Colonic mucosa (tissue), 4 donors: ENCODE data around the gene FHIP1B. TPM values are rescaled to one million over a fixed set of nuclear protein-coding genes. Genes with fewer than 3 reads are reported as not detected.
"Not testable (repeated sequence)": the region's sequence is repeated elsewhere in the genome, so short reads cannot be mapped to it uniquely, and the experiment has no call there.

Experiments used
- DNase-seq: peaks from one replicate; pipeline ENCODE4 v3.0.0-alpha.2; 2020
- H3K27ac ChIP-seq: fragments of 200-600 bp; one replicate; pipeline ENCODE4 v1.8.0; 2021
- H3K27me3 ChIP-seq: fragments of 200-600 bp; one replicate; pipeline ENCODE4 v1.8.0; 2021
- H3K36me3 ChIP-seq: fragments of 200-600 bp; one replicate; pipeline ENCODE4 v1.8.0; 2021
- H3K4me1 ChIP-seq: fragments of 200-600 bp; one replicate; pipeline ENCODE4 v1.8.0; 2021; ENCODE audit warnings: mild to moderate bottlenecking
- H3K4me3 ChIP-seq: fragments of 200-600 bp; one replicate; pipeline ENCODE4 v1.8.0; 2021
- H3K9ac ChIP-seq, 2 donors: one replicate each; pipeline ENCODE4 v1.7.0; 2013; ENCODE audit warnings: control low read depth in 2 of 2, low read depth in 2 of 2, low read length in 2 of 2
- H3K9me3 ChIP-seq: fragments of 200-600 bp; one replicate; pipeline ENCODE4 v1.8.0; 2021
- intact Hi-C: fragments of 100-400 bp; cut with DNase I; formaldehyde crosslinking; loops from one replicate; pipeline ENCODE4 v1.14.1; 2022
- total RNA-seq, 2 donors: library from RNA; stranded (reverse); fragmentation: NEBNext Ultra II Directional in 1 of 2; extraction: Animal tissue kit (Norgen Biotek cat#: 25700) in 1 of 2; gene quantifications; one replicate each; pipeline ENCODE4 v1.2.1, GENCODE V29; 2021
- TF ChIP-seq, protein P1 (sequence below): fragments of 200-600 bp; IDR thresholded peaks from one replicate; pipeline ENCODE4 v1.8.0; 2022; ENCODE audit warnings: antibody characterized with exemption, mild to moderate bottlenecking
- donor health status: healthy.
- donor health status: DM: no; HTN: no; CAD: no.
- donor health status: DM: no; HTN: no; CAD: no.

The FHIP1B gene
- total RNA-seq = 100 to 1,000 TPM in 1 of 2 donors, 10 to 100 TPM in 1; 84.6 to 107 TPM

DNA sequence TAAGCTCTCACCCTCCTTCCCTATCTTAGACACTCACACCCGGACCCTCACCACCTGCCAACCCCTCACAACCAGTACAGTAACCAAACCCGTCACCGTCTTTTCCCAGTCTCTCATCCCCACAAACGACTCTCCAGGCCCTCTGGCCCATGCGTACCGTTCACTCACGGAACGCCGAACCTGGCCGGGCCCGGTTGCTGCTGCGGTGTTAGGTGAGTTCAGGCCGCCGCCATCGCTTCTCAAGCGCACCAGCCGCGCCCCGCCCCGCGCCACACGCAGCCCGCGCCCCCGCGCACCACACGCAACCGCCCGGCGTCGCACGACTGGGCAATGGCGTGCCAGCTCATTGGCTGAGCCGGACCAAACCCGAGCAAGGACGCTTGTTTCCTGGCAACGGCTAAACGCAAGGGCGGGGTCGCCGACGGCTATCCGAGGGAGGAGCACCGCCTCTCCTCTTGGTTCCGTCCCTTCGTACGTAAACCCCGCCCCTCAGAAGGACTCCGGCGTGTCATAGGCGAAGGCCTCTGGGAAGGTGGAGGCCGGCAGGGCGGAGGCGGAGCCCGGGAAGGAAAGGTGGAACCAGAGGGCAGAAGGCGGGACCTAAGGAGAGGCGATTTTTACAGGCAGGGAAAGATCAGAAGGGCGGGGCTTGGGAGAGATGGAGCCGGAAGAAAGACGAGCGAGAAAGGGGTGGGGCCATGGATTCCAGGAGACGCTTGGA lies at the start of gene FHIP1B:
Gene FHIP1B (minus strand): TSS at position 250 of the 721 bp plus-strand sequence. CDS start 10,120 bp downstream, outside the sequence.
- Histone ChIP-seq H3K27me3 (no peaks in the 10 kb centered on the region), H3K27ac (peak within 1 kb of the TSS; percentile 93), H3K4me1 (peaks cover 4% of the 10 kb centered on the region), H3K36me3 (no peaks in the 10 kb centered on the region), H3K9me3 (no peaks in the 10 kb centered on the region), H3K9ac (peak within 1 kb of the TSS; percentile 93 to 96), H3K4me3 (peak within 1 kb of the TSS; percentile 64)
- TF ChIP-seq, protein P1, sequence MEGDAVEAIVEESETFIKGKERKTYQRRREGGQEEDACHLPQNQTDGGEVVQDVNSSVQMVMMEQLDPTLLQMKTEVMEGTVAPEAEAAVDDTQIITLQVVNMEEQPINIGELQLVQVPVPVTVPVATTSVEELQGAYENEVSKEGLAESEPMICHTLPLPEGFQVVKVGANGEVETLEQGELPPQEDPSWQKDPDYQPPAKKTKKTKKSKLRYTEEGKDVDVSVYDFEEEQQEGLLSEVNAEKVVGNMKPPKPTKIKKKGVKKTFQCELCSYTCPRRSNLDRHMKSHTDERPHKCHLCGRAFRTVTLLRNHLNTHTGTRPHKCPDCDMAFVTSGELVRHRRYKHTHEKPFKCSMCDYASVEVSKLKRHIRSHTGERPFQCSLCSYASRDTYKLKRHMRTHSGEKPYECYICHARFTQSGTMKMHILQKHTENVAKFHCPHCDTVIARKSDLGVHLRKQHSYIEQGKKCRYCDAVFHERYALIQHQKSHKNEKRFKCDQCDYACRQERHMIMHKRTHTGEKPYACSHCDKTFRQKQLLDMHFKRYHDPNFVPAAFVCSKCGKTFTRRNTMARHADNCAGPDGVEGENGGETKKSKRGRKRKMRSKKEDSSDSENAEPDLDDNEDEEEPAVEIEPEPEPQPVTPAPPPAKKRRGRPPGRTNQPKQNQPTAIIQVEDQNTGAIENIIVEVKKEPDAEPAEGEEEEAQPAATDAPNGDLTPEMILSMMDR = no peak
- peak; percentile 100 for DNase-seq
- intact Hi-C loops = loop anchor here (10.0 kb wide), 1 partner anchor 240 kb away; the partner anchor contains the start of gene TRIM3

- H3K9me3 ChIP-seq = no peaks in the 10 kb centered on the region
- H3K27ac ChIP-seq = no peak overlapping the region
- H3K9ac ChIP-seq = no peak overlapping the region
- H3K4me1 ChIP-seq = no peaks in the 10 kb centered on the region
- no peak for DNase-seq
- H3K4me3 ChIP-seq = no peak overlapping the region
- H3K27me3 ChIP-seq = no peaks in the 10 kb centered on the region
- TF ChIP-seq, protein P1 = no peak
- no peaks in the 10 kb centered on the region for H3K36me3 ChIP-seq
- intact Hi-C loops = no loop called here
These were observed 49.1 kb upstream of the FHIP1B start for GRCh38 chr11:6283453-6284023.

DNA sequence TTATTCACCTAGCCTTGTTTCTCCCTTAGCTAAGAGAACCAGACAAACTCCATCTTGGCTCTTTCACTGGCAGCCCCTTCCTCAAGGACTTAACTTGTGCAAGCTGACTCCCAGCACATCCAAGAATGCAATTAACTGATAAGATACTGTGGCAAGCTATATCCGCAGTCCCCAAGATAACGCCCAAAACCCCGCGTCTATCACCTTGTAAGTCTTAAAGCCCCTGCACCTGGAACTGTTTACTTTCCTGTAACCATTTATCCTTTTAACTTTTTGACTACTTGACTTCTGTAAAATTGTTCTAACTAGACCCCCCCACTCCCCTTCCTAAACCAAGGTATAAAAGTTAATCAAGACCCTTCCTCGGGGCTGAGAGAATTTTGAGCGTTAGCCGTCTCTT lies 46.4 kb upstream of the FHIP1B start:
- H3K4me3 ChIP-seq, H3K9me3 ChIP-seq, H3K27ac ChIP-seq, intact Hi-C loops, DNase-seq, H3K27me3 ChIP-seq, H3K4me1 ChIP-seq, H3K36me3 ChIP-seq, H3K9ac ChIP-seq: not testable (repeated sequence)

- no peak overlapping the region for H3K27ac ChIP-seq
- no peaks in the 10 kb centered on the region for H3K9me3 ChIP-seq
- TF ChIP-seq, protein P1 = no peak
- no peaks in the 10 kb centered on the region for H3K4me1 ChIP-seq
- intact Hi-C loops = no loop called here
- no peak overlapping the region for H3K4me3 ChIP-seq
- no peak overlapping the region for H3K9ac ChIP-seq
- H3K36me3 ChIP-seq = no peaks in the 10 kb centered on the region
- no peaks in the 10 kb centered on the region for H3K27me3 ChIP-seq
- no peak for DNase-seq
These were observed 38.8 kb upstream of the FHIP1B start for GRCh38 chr11:6273188-6273587.

DNA sequence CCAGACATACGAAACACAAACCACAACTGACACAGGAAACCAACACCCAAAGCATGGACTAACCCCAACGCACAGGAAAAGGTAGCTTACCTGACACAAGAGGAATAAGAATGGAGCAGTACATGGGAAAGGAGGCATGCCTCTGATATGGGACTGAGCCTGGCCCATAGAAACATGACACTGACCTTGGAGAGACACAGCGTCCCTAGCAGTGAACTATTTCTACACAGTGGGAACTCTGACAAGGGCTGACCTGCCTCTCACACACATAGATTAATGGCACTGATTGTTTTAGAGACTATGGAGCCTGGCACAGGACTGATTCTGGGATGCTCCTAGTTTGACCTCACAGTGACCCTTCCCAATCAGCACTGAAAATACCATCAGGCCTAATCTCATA lies 37.2 kb upstream of the FHIP1B start:
- no peak overlapping the region for H3K27ac ChIP-seq
- intact Hi-C loops = no loop called here
- H3K27me3 ChIP-seq = no peaks in the 10 kb centered on the region
- DNase-seq = no peak
- no peaks in the 10 kb centered on the region for H3K36me3 ChIP-seq
- no peak overlapping the region for H3K9ac ChIP-seq
- no peak overlapping the region for H3K4me3 ChIP-seq
- H3K9me3 ChIP-seq = no peaks in the 10 kb centered on the region
- no peaks in the 10 kb centered on the region for H3K4me1 ChIP-seq
- TF ChIP-seq, protein P1 = no peak
